CD4-positive, alpha-beta T cell (primary cell): ENCODE data around the gene GLRX. TPM values are rescaled to one million over a fixed set of nuclear protein-coding genes. Genes with fewer than 3 reads are reported as not detected.
"Not testable (repeated sequence)": the region's sequence is repeated elsewhere in the genome, so short reads cannot be mapped to it uniquely, and the experiment has no call there.

Source experiments
- ATAC-seq: fragments of 200-7000 bp; cut with Tn5 transposase; one replicate; pipeline ENCODE4 v1.10.0; 2022; ENCODE audit warnings: mild to moderate bottlenecking; ENCODE audit not compliant: poor library complexity
- CTCF ChIA-PET: fragments of 350-600 bp; sonication (Branson Sonifier 250); formaldehyde crosslinking; loops from one replicate; lab custom pipeline; 2021; ENCODE audit warnings: antibody characterized with exemption, inconsistent platforms; lab: Charles Lee
- POLR2A ChIA-PET: fragments of 350-600 bp; sonication (Branson Sonifier 250); formaldehyde crosslinking; loops from one replicate; lab custom pipeline; 2021; ENCODE audit warnings: antibody characterized with exemption, inconsistent platforms; lab: Charles Lee
- DNase-seq, 14 experiments: peaks; one replicate each; pipeline ENCODE4 v3.0.0-alpha.2; 2013 to 2020; ENCODE audit warnings: mixed read lengths in 2 of 14
- H3K27ac ChIP-seq, 2 donors: one replicate each; pipeline versions ENCODE4 v1.5.1 to v1.7.0; 2013; ENCODE audit warnings: low read length in 2 of 2, low read depth in 1 of 2, mild to moderate bottlenecking in 1 of 2
- H3K27me3 ChIP-seq, 2 experiments: 1 replicate in 1 of 2; 2 replicates in 1 of 2; pipeline versions ENCODE4 v1.6.1 to v1.7.0; 2013; ENCODE audit warnings: low read length in 2 of 2, control low read depth in 1 of 2, mild to moderate bottlenecking in 1 of 2, moderate library complexity in 1 of 2; ENCODE audit not compliant: insufficient read depth in 2 of 2, control insufficient read depth in 1 of 2
- H3K36me3 ChIP-seq: one replicate; pipeline ENCODE4 v1.6.1; 2013; ENCODE audit warnings: low read length, control low read depth; ENCODE audit not compliant: insufficient read depth
- H3K4me1 ChIP-seq: one replicate; pipeline ENCODE4 v1.6.1; 2013; ENCODE audit warnings: low read length, control low read depth; ENCODE audit not compliant: insufficient read depth
- H3K4me3 ChIP-seq: one replicate; pipeline ENCODE4 v1.5.1; 2013; ENCODE audit warnings: mild to moderate bottlenecking, low read length, moderate library complexity
- H3K9me3 ChIP-seq, 2 experiments: 1 replicate in 1 of 2; 2 replicates in 1 of 2; pipeline versions ENCODE4 v1.6.1 to v1.7.0; 2013; ENCODE audit warnings: low read length in 2 of 2, mild to moderate bottlenecking in 2 of 2, control low read depth in 1 of 2, moderate library complexity in 1 of 2; ENCODE audit not compliant: control insufficient read depth in 1 of 2, insufficient read depth in 1 of 2
- H3K27ac Mint-ChIP-seq: one replicate; pipeline ENCODE4 v1.8.0; 2020; ENCODE audit warnings: mixed read lengths
- H3K27me3 Mint-ChIP-seq: one replicate; pipeline ENCODE4 v1.8.0; 2021; ENCODE audit warnings: mixed read lengths
- H3K36me3 Mint-ChIP-seq: one replicate; pipeline ENCODE4 v1.8.0; 2021; ENCODE audit warnings: low read depth, mixed read lengths
- H3K4me1 Mint-ChIP-seq: one replicate; pipeline ENCODE4 v1.8.0; 2021; ENCODE audit warnings: low read depth, mixed read lengths
- H3K4me3 Mint-ChIP-seq: one replicate; pipeline ENCODE4 v1.8.0; 2020; ENCODE audit warnings: mild to moderate bottlenecking, mixed read lengths
- H3K9me3 Mint-ChIP-seq: one replicate; pipeline ENCODE4 v1.8.0; 2020; ENCODE audit warnings: mixed read lengths
- CTCF ChIP-seq: fragments of 200-600 bp; IDR thresholded peaks from one replicate; pipeline ENCODE4 v1.8.0; 2022; ENCODE audit warnings: antibody characterized with exemption, mild to moderate bottlenecking
- intact Hi-C, 2 experiments: fragments of 100-400 bp; cut with DNase I in 1 of 2; cut with micrococcal nuclease in 1 of 2; formaldehyde crosslinking; loops; one replicate each; pipeline versions ENCODE4 v1.15.1 to v1.9.0; 2023 to 2025; cut with DNase I, micrococcal nuclease
- polyA plus RNA-seq, 2 donors: library from polyadenylated mRNA; unstranded; fragments of 120-200 nt; gene quantifications; one replicate each; pipeline ENCODE4 v1.2.1, GENCODE V29; 2013
- total RNA-seq, 174 experiments: library from RNA in 2 of 174; stranded (reverse) in 2 of 174; gene quantifications; one replicate each; pipeline ENCODE4 v1.2.3 and lab custom pipeline; 2021 to 2026

The GLRX gene, protein sequence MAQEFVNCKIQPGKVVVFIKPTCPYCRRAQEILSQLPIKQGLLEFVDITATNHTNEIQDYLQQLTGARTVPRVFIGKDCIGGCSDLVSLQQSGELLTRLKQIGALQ
- total RNA-seq (10 to 100 TPM; 16.9 to 18.7 TPM), total RNA-seq (lab: John Stamatoyannopoulos, UW) (4.9 to 132 (median 43.1) reads per million in 172 experiments)
- 133 TPM for polyA plus RNA-seq (2013, experiment 1 of 2)
- 103 TPM for polyA plus RNA-seq (2013, experiment 2 of 2)

- DNase-seq = peak; percentile 22 to 76 (median 50)
- no peaks in the 10 kb centered on the region for H3K9me3 ChIP-seq
- ChIA-PET POLR2A (interaction anchor here (0.7 to 8.8 kb wide), 11 partner anchors 9 to 986 kb away, joined by 3 to 157 read pairs (median 13); partner anchors contain the start of genes CAST and RFESD), CTCF (interaction anchor here (0.8 to 8.0 kb wide), 6 partner anchors 10 to 711 kb away, joined by 3 to 51 read pairs (median 6); partner anchors contain the start of gene RFESD)
- H3K36me3 Mint-ChIP-seq = peaks cover 35% of the 10 kb centered on the region
- H3K27ac ChIP-seq = peak within 1 kb of the TSS; percentile 84 to 86
- peak within 1 kb of the TSS; percentile 83 for H3K27ac Mint-ChIP-seq
- peak within 1 kb of the TSS; percentile 84 for H3K4me3 ChIP-seq
- peak within 1 kb of the TSS; percentile 98 for H3K4me3 Mint-ChIP-seq
- H3K9me3 Mint-ChIP-seq = no peaks in the 10 kb centered on the region
- intact Hi-C loops = loop anchor here (1.0 to 5.0 kb wide), 4 partner anchors 13 to 175 kb away; partner anchors contain the start of gene RFESD (in 1 of the 2)
- peak; percentile 39 for ATAC-seq
- peaks cover 73% of the 10 kb centered on the region for H3K4me1 Mint-ChIP-seq
- H3K27me3 Mint-ChIP-seq = no peaks in the 10 kb centered on the region
- H3K4me1 ChIP-seq = peaks cover 64% of the 10 kb centered on the region
- no peaks in the 10 kb centered on the region for H3K27me3 ChIP-seq
- peaks cover 5% of the 10 kb centered on the region for H3K36me3 ChIP-seq
- TF ChIP-seq CTCF = no peak
Measured at GRCh38 chr5:95822542-95823181, at the start of gene GLRX. TSS of gene GLRX (minus strand) at chr5:95822726. CDS start at chr5:95822662, 64 bp downstream.

GRCh38 chr5:95871146-95871806, 48.8 kb upstream of the GLRX start:
- Mint-ChIP-seq H3K4me1 (peaks cover 41% of the 10 kb centered on the region), H3K27me3 (no peaks in the 10 kb centered on the region), H3K36me3 (no peaks in the 10 kb centered on the region), H3K9me3 (no peaks in the 10 kb centered on the region), H3K27ac (no peak overlapping the region), H3K4me3 (no peak overlapping the region)
- POLR2A ChIA-PET = no interaction called here
- no peaks in the 10 kb centered on the region for H3K27me3 ChIP-seq
- ATAC-seq (no peak), DNase-seq (no peak)
- CTCF ChIA-PET = interaction anchor here (1.3 to 3.2 kb wide), 3 partner anchors 12 to 224 kb away, joined by 3 to 15 read pairs (median 5); partner anchors contain the start of gene RFESD
- H3K36me3 ChIP-seq = no peaks in the 10 kb centered on the region
- no peak overlapping the region for H3K4me3 ChIP-seq
- no peaks in the 10 kb centered on the region for H3K9me3 ChIP-seq
- TF ChIP-seq CTCF = no peak
- intact Hi-C loops = loop anchor here in 1 of 2 experiments (5.0 kb wide), 1 partner anchor 86 kb away; no protein-coding TSS in a partner anchor
- H3K4me1 ChIP-seq = peaks cover 26% of the 10 kb centered on the region
- no peak overlapping the region for H3K27ac ChIP-seq

- ATAC-seq (peak; percentile 15), DNase-seq (peak in 3 of 14 experiments; percentile 31 to 42 (median 37))
- Histone ChIP-seq H3K4me3 (no peak overlapping the region), H3K4me1 (peaks cover 26% of the 10 kb centered on the region), H3K27ac (no peak overlapping the region), H3K9me3 (no peaks in the 10 kb centered on the region), H3K27me3 (no peaks in the 10 kb centered on the region), H3K36me3 (no peaks in the 10 kb centered on the region)
- Mint-ChIP-seq H3K36me3 (no peaks in the 10 kb centered on the region), H3K27ac (no peak overlapping the region), H3K27me3 (no peaks in the 10 kb centered on the region), H3K4me3 (peak overlapping the region; percentile 1), H3K4me1 (peaks cover 41% of the 10 kb centered on the region), H3K9me3 (no peaks in the 10 kb centered on the region)
- CTCF ChIA-PET = interaction anchor here (0.9 to 3.2 kb wide), 8 partner anchors 9 to 475 kb away, joined by 3 to 15 read pairs (median 4); partner anchors contain the start of genes ELL2 and RFESD
- TF ChIP-seq CTCF = no peak
- POLR2A ChIA-PET = interaction anchor here (0.6 to 2.3 kb wide), 8 partner anchors 9 to 793 kb away, joined by 3 to 18 read pairs (median 4); partner anchors contain the start of gene ELL2
- intact Hi-C loops = loop anchor here in 1 of 2 experiments (5.0 kb wide), 1 partner anchor 87 kb away; no protein-coding TSS in a partner anchor
Measured at GRCh38 chr5:95870105-95870672, 47.7 kb upstream of the GLRX start.

- POLR2A ChIA-PET = interaction anchor here (0.6 to 2.3 kb wide), 9 partner anchors 8 to 794 kb away, joined by 3 to 18 read pairs (median 4); partner anchors contain the start of gene ELL2
- H3K4me1 ChIP-seq = peaks cover 26% of the 10 kb centered on the region
- H3K36me3 Mint-ChIP-seq = not testable (repeated sequence)
Measured at GRCh38 chr5:95869173-95869855, 46.8 kb upstream of the GLRX start.

More at GRCh38 chr5:95869173-95869855, 46.8 kb upstream of the GLRX start:
- Mint-ChIP-seq H3K27ac (peak overlapping the region; percentile 77), H3K4me1 (peaks cover 41% of the 10 kb centered on the region), H3K4me3 (peak overlapping the region; percentile 71)
- intact Hi-C loops = loop anchor here (1.0 to 10.0 kb wide), 2 partner anchors 93 to 665 kb away; no protein-coding TSS in a partner anchor
- H3K36me3 ChIP-seq, H3K27me3 Mint-ChIP-seq, H3K27me3 ChIP-seq, H3K27ac ChIP-seq, H3K9me3 Mint-ChIP-seq, H3K4me3 ChIP-seq, H3K9me3 ChIP-seq: not testable (repeated sequence)
- DNase-seq (peak; percentile 24 to 83 (median 46)), ATAC-seq (peak; percentile 92)
- CTCF ChIA-PET = interaction anchor here (0.7 to 3.2 kb wide), 8 partner anchors 8 to 476 kb away, joined by 3 to 15 read pairs (median 4); partner anchors contain the start of gene ELL2
